CD4-positive, alpha-beta T cell (primary cell): ENCODE measurements around the gene ZNF488. TPM values are rescaled to one million over a fixed set of nuclear protein-coding genes. Genes with fewer than 3 reads are reported as not detected.

ENCODE experiments used
- ATAC-seq: fragments of 200-7000 bp; cut with Tn5 transposase; one replicate; pipeline ENCODE4 v1.10.0; 2022; ENCODE audit warnings: mild to moderate bottlenecking; ENCODE audit not compliant: poor library complexity
- CTCF ChIA-PET: fragments of 350-600 bp; sonication (Branson Sonifier 250); formaldehyde crosslinking; loops from one replicate; lab custom pipeline; 2021; ENCODE audit warnings: antibody characterized with exemption, inconsistent platforms; lab: Charles Lee
- POLR2A ChIA-PET: fragments of 350-600 bp; sonication (Branson Sonifier 250); formaldehyde crosslinking; loops from one replicate; lab custom pipeline; 2021; ENCODE audit warnings: antibody characterized with exemption, inconsistent platforms; lab: Charles Lee
- DNase-seq, 14 experiments: peaks; one replicate each; pipeline ENCODE4 v3.0.0-alpha.2; 2013 to 2020; ENCODE audit warnings: mixed read lengths in 2 of 14
- H3K27ac ChIP-seq, 2 donors: one replicate each; pipeline versions ENCODE4 v1.5.1 to v1.7.0; 2013; ENCODE audit warnings: low read length in 2 of 2, low read depth in 1 of 2, mild to moderate bottlenecking in 1 of 2
- H3K27me3 ChIP-seq, 2 experiments: 1 replicate in 1 of 2; 2 replicates in 1 of 2; pipeline versions ENCODE4 v1.6.1 to v1.7.0; 2013; ENCODE audit warnings: low read length in 2 of 2, control low read depth in 1 of 2, mild to moderate bottlenecking in 1 of 2, moderate library complexity in 1 of 2; ENCODE audit not compliant: insufficient read depth in 2 of 2, control insufficient read depth in 1 of 2
- H3K36me3 ChIP-seq: one replicate; pipeline ENCODE4 v1.6.1; 2013; ENCODE audit warnings: low read length, control low read depth; ENCODE audit not compliant: insufficient read depth
- H3K4me1 ChIP-seq: one replicate; pipeline ENCODE4 v1.6.1; 2013; ENCODE audit warnings: low read length, control low read depth; ENCODE audit not compliant: insufficient read depth
- H3K4me3 ChIP-seq: one replicate; pipeline ENCODE4 v1.5.1; 2013; ENCODE audit warnings: mild to moderate bottlenecking, low read length, moderate library complexity
- H3K9me3 ChIP-seq, 2 experiments: 1 replicate in 1 of 2; 2 replicates in 1 of 2; pipeline versions ENCODE4 v1.6.1 to v1.7.0; 2013; ENCODE audit warnings: low read length in 2 of 2, mild to moderate bottlenecking in 2 of 2, control low read depth in 1 of 2, moderate library complexity in 1 of 2; ENCODE audit not compliant: control insufficient read depth in 1 of 2, insufficient read depth in 1 of 2
- H3K27ac Mint-ChIP-seq: one replicate; pipeline ENCODE4 v1.8.0; 2020; ENCODE audit warnings: mixed read lengths
- H3K27me3 Mint-ChIP-seq: one replicate; pipeline ENCODE4 v1.8.0; 2021; ENCODE audit warnings: mixed read lengths
- H3K36me3 Mint-ChIP-seq: one replicate; pipeline ENCODE4 v1.8.0; 2021; ENCODE audit warnings: low read depth, mixed read lengths
- H3K4me1 Mint-ChIP-seq: one replicate; pipeline ENCODE4 v1.8.0; 2021; ENCODE audit warnings: low read depth, mixed read lengths
- H3K4me3 Mint-ChIP-seq: one replicate; pipeline ENCODE4 v1.8.0; 2020; ENCODE audit warnings: mild to moderate bottlenecking, mixed read lengths
- H3K9me3 Mint-ChIP-seq: one replicate; pipeline ENCODE4 v1.8.0; 2020; ENCODE audit warnings: mixed read lengths
- intact Hi-C, 2 experiments: fragments of 100-400 bp; cut with DNase I in 1 of 2; cut with micrococcal nuclease in 1 of 2; formaldehyde crosslinking; loops; one replicate each; pipeline versions ENCODE4 v1.15.1 to v1.9.0; 2023 to 2025; cut with DNase I, micrococcal nuclease
- total RNA-seq, 174 experiments: library from RNA in 2 of 174; stranded (reverse) in 2 of 174; gene quantifications; one replicate each; pipeline ENCODE4 v1.2.3 and lab custom pipeline; 2021 to 2026
- TF ChIP-seq, protein P1 (sequence below): fragments of 200-600 bp; IDR thresholded peaks from one replicate; pipeline ENCODE4 v1.8.0; 2022; ENCODE audit warnings: antibody characterized with exemption, mild to moderate bottlenecking

Gene ZNF488
- total RNA-seq, 2 experiments from 2014 or later: not detected

DNA sequence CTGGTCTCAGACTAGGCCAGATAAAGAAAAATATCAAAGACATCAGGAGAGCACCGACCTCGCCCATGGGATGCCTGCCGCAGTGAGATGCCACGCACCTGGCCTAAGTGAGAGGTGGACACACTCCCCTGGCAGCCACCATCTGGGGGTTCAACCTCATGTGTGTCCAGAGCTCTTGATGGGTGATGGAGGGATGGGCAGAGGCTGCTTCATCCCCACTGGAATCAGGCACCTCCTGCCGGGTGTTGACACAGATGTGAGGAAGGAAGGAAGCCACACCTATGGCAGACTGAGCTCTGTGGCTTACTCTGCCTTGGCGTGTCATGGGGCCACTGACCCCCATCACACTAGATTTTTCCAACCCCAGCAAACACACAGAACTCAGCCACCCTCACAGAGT, 11.4 kb downstream of the ZNF488 start:
- Histone ChIP-seq H3K27me3 (peaks cover 12 to 17% of the 10 kb centered on the region in 2 experiments), H3K9me3 (peaks cover 0 to 7% of the 10 kb centered on the region in 2 experiments), H3K4me1 (no peaks in the 10 kb centered on the region), H3K36me3 (no peaks in the 10 kb centered on the region), H3K27ac (no peak overlapping the region), H3K4me3 (no peak overlapping the region)
- ChIA-PET CTCF (no interaction called here), POLR2A (no interaction called here)
- Mint-ChIP-seq H3K4me1 (peaks cover 6% of the 10 kb centered on the region), H3K27ac (no peak overlapping the region), H3K4me3 (no peak overlapping the region), H3K27me3 (peaks cover 34% of the 10 kb centered on the region), H3K9me3 (no peaks in the 10 kb centered on the region), H3K36me3 (no peaks in the 10 kb centered on the region)
- ATAC-seq (no peak), DNase-seq (peak in 1 of 14 experiments; percentile 29)
- TF ChIP-seq, protein P1, sequence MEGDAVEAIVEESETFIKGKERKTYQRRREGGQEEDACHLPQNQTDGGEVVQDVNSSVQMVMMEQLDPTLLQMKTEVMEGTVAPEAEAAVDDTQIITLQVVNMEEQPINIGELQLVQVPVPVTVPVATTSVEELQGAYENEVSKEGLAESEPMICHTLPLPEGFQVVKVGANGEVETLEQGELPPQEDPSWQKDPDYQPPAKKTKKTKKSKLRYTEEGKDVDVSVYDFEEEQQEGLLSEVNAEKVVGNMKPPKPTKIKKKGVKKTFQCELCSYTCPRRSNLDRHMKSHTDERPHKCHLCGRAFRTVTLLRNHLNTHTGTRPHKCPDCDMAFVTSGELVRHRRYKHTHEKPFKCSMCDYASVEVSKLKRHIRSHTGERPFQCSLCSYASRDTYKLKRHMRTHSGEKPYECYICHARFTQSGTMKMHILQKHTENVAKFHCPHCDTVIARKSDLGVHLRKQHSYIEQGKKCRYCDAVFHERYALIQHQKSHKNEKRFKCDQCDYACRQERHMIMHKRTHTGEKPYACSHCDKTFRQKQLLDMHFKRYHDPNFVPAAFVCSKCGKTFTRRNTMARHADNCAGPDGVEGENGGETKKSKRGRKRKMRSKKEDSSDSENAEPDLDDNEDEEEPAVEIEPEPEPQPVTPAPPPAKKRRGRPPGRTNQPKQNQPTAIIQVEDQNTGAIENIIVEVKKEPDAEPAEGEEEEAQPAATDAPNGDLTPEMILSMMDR: no peak
- intact Hi-C loops: no loop called here

DNA sequence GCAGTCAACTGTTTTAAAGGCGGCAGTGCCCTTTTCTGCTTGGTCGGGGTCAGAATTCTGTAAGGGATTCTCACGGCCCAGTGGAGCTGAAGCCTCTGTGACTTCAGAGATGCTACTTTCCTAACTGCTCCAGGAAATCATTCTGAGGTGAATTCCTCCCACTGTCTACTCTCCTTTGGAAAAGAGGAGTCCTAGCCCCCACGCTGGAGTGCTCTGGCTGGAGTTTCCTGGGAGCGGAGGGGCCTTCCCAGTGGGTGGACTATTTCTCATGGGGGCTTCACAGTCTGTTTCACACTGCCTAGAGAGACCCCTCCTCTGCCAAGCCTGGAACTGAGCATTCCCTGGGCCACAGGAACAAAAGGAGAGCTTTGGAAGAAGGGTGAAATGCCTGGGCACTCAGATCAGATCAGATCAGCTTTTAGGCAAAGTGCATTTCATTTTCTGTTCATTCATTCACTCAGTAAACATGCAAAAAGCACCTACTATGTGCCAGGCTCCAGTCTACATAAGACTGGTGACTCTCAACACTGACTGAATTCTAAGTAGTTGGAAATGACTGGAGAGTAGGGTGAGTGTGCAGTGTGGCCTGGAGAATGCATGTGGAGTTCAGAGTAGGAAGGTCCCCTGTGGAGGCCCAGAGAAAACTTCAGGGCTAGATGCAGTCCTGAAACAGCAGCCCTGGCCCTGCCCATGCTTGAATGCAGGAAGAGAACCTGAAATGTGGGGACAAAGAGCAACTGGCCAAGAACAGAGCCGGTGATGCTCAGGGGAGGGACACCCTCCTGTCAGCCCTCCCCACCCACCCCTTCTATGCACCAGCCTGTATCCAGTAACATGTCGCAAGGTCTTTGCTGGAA, 12.2 kb downstream of the ZNF488 start:
- H3K4me3 ChIP-seq: no peak overlapping the region
- peaks cover 25% of the 10 kb centered on the region for H3K27me3 Mint-ChIP-seq
- intact Hi-C loops: no loop called here
- no peak overlapping the region for H3K27ac Mint-ChIP-seq
- POLR2A ChIA-PET: no interaction called here
- DNase-seq (peak in 1 of 14 experiments; percentile 10), ATAC-seq (no peak)
- H3K36me3 Mint-ChIP-seq: no peaks in the 10 kb centered on the region
- H3K36me3 ChIP-seq: no peaks in the 10 kb centered on the region
- H3K4me1 ChIP-seq: no peaks in the 10 kb centered on the region
- peaks cover 8 to 14% of the 10 kb centered on the region in 2 experiments for H3K27me3 ChIP-seq
- H3K27ac ChIP-seq: no peak overlapping the region
- H3K9me3 Mint-ChIP-seq: no peaks in the 10 kb centered on the region
- no peaks in the 10 kb centered on the region for H3K4me1 Mint-ChIP-seq
- H3K9me3 ChIP-seq: peaks cover 0 to 7% of the 10 kb centered on the region in 2 experiments
- no peak overlapping the region for H3K4me3 Mint-ChIP-seq
- TF ChIP-seq, protein P1: no peak
- CTCF ChIA-PET: no interaction called here

DNA sequence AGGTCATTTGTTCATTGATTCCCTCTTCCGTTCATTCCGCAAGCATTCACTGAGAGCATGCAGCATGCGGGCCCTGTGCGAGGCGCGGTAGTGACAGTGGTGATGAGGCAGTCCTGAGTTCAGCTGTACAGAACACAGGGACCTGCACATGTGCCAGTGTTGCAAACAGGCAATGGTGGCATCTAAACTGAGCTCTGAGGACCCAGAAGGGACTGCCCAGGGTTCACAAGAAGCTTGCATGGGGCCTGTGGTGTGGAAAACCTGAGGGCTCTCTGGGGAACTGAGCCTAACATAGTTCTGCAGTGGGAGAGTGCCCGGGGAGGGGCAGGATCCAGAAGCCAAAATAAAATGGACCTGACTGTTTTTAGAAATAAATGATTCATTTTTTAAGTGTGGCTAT, 13.2 kb downstream of the ZNF488 start:
- Histone ChIP-seq H3K9me3 (peaks cover 0 to 7% of the 10 kb centered on the region in 2 experiments), H3K4me1 (no peaks in the 10 kb centered on the region), H3K27ac (no peak overlapping the region), H3K36me3 (no peaks in the 10 kb centered on the region), H3K4me3 (no peak overlapping the region), H3K27me3 (peaks cover 0 to 6% of the 10 kb centered on the region in 2 experiments)
- Mint-ChIP-seq H3K4me3 (no peak overlapping the region), H3K27ac (no peak overlapping the region), H3K36me3 (no peaks in the 10 kb centered on the region), H3K27me3 (peaks cover 19% of the 10 kb centered on the region), H3K4me1 (no peaks in the 10 kb centered on the region), H3K9me3 (no peaks in the 10 kb centered on the region)
- TF ChIP-seq, protein P1: no peak
- DNase-seq (peak in 1 of 14 experiments; percentile 8), ATAC-seq (no peak)
- POLR2A ChIA-PET: no interaction called here
- CTCF ChIA-PET: no interaction called here
- intact Hi-C loops: no loop called here
